ENCODE results near the gene TENM3.

TENM3 gene

DNA sequence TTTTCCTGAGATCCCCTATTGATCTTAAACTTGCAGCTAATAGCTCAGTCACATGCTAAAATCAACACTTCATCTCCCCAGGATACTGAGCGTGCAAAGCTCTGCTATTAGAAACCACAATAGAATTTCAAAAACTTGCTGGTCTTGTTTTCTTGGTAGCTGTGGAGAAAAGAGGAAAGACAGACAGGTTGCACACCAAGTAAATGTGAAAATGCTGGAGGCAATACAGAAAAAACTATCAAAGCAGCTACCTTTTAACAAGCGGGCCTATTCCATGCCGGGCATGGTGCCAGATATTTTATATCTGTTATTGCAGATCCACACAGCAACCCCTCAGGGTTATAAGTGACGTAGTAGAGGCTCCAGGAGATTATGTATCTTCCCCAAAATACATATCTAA, 502.0 kb downstream of the TENM3 start:
- no peak for DNase-seq (ENCODE audit: low spot score)

DNA sequence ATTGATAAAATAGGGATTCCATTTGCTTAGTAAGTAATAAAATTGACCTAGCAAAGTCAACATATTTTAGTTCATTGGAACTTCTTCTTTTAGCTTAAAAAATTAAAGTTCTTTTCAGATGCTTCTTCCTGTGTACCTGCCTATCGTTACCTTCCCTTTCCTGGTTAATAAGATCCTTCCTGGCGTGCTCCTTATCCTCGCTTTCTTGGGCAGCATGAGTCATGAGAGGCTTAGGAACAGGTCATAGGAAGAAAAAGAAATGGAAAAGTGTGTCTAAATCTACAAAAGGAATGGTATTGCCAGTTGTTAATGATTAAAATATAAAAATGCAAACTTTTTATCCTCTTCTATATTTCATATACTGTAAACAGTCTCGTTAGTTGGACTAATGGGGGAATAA, 503.7 kb downstream of the TENM3 start:
- DNase-seq (ENCODE audit: low spot score), result no peak

DNA sequence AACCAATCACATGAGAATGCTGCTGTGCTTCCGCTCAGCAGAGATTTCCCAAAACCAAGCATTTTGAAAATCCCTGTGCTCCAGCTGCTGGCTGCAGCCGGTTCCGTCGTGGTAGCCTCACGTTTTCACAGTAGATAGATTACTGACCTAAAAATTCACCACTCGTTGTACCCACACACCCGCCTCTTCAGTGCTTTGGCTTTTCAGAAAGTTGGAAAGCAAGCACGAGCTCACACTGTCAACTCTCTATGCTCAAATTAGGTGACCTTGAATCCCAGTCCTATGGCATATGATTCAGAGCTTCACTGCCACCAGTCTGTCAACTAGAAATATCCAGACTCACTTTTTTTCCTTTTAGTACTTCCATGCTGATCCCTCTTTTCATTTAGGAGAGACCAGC, 505.1 kb downstream of the TENM3 start:
- no peak for DNase-seq (ENCODE audit: low spot score)

DNA sequence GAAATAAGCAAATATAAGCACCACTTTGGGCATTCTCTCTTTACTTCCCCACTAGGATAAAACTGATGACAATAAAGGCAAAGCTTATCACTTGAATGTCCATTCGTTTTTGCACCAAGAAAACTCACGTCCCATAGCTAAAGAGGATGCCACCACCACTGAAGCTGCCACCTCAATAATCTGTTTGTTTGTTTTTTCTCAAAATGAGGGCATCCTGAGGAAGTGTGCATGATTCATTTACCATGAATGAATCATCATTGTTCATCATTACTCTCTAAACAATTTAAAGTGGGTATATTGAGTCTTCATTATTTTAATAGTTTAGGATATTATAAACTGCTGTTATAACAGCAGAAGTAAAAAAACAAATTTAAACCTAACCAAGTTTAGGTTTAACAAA, 505.7 kb downstream of the TENM3 start:
- no peak for DNase-seq (ENCODE audit: low spot score)

DNA sequence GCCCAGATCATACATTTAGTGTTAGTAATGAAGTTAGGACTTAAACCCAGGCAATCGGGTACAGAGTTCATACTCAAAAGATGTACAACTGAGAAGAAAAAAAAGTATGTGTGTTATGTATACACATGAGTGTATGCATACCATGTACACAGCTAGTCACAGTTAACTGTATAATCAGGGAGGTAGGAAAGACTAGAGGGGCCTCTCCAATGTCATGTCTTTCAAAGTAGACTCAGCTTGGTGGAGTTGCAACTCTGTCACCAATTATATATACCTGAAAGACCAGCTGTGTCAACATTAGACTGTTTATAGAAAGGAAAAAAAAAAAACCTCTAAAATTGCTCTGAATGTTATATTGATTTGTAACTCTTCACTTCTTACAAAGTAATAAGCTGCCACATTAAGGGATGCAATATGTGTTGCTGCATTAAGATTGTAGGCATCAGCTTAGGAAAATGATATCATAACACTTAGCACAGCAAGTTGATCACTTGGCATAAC, 506.5 kb downstream of the TENM3 start:
- DNase-seq (ENCODE audit: low spot score), result no peak

DNA sequence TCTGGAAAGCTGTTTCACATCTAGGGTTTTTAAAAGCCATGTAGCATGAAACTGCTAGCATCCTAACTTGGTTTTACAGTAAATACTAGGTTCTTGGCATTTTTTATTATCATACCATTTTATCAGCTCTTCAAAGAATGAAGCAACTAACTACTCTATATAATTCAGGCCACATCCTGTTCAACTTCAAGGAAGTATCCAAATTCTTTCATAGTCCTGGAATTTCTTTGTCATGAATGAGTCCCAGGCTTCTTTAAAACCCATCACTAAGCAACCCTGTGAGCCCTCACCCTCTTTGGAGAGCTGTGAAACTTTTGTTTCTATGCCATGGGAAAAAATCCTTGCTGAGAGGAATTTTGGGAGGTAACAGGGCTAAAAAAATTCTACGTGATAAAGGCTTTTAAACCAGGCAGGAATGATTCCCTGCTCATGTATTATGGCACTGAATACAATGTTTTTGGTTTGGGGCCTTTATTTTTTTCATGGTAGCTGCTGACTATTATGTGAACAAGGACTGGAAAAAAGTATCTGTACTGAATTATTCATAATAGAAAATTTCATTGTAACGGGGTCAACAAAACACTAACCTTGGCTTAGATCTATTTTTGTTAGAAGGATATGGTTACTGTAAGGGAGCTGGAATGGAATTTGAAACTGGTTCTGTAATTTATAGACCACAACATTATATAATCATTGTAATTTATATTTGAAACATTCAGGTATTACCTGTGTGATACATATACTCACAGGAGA, 509.1 kb downstream of the TENM3 start:
- DNase-seq (ENCODE audit: low spot score), result no peak

DNA sequence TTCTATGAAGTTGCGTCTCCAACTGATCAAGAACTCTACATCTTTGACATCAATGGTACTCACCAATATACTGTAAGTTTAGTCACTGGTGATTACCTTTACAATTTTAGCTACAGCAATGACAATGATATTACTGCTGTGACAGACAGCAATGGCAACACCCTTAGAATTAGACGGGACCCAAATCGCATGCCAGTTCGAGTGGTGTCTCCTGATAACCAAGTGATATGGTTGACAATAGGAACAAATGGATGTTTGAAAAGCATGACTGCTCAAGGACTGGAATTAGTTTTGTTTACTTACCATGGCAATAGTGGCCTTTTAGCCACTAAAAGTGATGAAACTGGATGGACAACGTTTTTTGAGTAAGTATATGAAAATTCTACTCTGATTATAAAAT, 511.7 kb downstream of the TENM3 start:
- DNase-seq (ENCODE audit: low spot score), result no peak

DNA sequence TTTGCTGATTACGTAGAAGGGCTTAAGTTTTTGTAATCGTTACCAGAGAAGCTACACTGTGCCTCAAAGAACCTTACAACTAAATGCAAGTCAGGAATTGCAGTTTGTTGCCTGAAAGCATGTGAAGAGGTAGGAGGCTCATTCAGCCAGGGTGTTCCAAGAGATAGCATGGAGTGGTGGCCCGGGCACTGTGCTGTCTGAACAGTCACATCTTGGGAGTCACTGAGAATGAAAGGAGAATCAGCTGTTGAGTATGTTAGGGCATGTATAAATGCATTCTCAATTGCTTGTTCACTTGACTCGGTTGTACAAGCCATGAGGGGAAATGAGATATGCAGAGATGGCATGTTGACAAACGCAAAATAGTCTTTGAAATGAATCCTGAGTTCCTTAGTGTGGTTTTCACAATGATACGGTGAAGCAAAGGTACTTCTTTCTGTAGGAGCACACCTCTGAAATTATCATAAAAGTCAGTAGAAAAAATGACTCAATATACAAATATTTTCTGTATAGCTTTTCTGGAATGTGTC, 513.0 kb downstream of the TENM3 start:
- no peak for DNase-seq (ENCODE audit: low spot score)

DNA sequence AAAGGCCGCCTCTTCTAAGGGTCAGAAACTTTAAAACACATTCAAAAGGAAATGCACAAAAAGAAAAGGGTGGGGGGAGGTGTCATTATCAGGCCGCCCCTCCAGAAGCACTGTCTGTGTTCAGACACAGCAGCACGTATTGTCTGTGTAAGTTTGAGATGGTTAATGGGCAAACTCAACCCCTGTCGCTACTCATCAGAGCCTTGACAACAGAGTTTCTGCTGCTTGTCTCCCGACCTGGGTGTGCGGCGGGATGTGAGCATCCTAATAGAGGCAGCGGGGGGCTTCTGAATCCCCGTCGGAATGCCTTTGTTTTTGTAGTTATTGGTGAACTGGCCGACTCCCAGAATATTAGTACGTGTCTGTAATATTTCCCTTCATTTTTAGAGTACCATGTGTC, 515.1 kb downstream of the TENM3 start:
- DNase-seq (ENCODE audit: low spot score), result no peak

DNA sequence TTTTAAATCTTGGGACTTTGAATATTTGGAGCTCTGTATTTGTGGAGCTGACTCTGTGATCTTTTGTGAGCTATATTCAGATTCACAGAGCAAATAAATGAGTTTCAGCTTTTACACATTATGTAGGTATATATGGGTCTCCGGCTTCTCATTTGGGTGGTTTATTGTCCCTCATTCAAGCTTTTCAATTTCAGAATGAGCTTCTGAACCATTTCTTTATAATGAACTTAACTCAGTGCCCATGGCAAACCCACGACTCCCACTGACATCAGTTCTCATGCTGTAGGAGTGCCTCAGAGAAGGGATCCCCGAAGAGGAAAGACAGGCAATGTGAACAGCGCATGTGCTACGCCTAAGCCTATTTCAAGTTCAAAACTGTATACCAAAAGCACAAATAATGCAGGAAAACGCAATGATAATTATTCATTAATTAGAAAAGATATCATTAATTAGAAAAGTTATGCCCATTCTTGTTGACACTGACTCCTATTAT, 517.4 kb downstream of the TENM3 start:
- no peak for DNase-seq (ENCODE audit: low spot score)

DNA sequence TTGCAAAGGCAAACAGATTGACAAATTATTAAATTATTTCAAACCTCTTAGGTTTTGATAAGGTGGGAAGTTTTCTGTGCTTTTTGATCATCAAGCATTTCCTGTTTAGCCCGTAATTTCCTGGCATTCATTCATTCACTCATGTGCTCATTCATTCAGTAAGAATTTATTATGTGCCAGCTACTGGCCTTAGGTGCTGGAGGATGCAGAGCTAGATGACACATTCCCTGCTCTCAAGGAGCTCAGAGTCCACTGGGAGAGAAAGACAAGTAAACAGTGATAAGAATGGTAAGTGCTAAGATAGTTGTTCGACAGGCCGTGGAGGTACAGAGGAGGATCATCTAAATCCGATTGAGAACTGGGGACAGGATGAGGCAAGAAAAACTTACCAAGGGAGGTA, 520.9 kb downstream of the TENM3 start:
- DNase-seq (ENCODE audit: low spot score), result no peak

DNA sequence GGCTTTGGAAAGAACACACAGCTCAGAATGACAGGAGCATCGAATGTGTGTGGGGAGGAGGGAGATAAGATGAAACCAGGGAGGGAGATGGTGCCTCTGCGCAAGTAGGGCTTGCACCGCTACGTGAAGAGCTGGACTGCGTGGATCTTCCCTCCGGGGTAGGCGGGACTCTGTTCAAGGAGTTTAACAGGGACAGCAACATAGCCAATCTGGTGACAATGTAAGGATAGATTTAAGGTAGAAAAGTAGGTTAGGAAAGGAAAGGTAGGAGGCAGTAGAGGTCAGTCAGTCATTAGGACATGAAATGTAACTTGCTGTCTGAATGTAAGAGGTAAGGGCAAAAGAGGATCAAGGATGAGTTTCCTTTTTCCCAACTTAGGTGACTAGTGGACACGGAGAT, 521.4 kb downstream of the TENM3 start:
- DNase-seq (ENCODE audit: low spot score), result no peak

DNA sequence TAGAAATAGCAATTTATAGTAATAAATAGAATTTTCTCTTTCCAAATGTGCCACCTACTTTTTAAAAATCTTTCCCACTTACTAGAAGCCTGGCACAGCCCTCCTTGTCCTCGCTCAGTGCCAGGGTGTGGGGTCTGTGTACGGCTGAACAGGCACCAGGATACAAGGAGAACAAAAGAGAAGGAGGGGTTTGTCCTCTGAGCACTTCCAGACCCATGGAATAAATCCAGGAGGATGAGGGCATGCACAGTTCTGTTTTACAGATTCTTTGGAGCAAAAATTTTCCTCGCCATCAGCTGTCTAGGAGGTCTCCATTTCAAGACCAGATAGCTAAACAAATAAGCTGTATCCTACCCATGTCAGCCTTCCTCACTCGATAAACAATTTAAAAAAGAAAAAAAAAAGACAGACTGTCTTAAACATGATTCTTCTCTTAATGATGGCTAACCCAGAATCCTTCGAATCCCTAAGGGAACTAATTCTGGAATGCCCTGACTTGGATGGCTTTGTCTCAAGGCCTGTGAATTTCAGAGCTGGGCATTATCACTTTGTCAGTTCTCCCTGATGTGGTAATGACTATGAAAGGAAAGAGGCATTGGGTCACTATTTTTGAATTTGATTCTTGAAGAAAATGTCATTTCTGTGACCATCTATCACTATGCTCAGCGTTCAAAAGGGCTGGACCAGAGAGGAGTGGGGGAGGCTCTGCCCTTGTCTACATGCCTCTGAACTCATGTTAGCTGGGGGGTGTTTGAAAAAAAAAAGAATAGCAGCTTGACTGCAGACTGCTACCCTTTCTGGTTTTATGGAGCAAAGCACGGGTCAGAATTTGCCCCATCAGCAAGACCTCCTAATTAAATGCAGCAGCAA, 523.0 kb downstream of the TENM3 start:
- DNase-seq (ENCODE audit: low spot score), result no peak

DNA sequence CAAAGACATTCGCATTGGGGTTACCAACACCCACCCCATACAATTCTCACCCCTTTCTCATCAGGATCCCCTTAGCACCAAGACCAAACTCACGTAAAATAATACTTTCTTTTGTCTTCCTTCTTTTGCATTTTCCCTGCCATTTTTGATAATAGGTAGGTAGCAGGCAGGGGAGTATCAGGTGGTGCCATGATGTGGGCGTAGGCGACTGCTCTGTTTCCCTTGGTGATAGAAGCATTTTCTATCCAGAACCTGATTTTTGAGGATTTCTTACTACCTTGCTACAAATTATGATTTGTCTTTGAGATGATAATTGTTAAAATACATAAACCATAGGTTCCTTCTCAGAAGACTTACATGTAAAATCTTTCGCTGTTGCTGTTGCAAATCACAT, 523.7 kb downstream of the TENM3 start:
- DNase-seq (ENCODE audit: low spot score), result no peak

DNA sequence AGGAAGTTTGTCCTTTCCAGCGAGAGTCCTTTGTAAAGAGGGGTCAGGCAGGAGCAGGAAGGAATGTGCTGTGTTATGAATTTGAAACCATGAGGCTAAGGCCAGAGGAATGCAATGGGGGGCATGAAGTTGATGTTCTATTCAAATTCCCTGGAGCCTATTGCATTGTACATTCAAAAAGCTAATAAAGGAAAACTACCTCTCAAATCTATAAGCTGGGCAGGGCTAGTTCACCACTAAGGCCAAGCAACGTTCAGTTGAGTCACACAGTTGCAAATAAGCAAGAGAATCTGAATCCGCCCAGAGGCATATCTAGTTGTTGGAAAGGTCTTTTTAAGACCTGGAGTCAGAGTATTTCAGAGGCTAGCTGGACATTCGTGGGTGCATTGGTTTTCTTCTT, 525.6 kb downstream of the TENM3 start:
- no peak for DNase-seq (ENCODE audit: low spot score)

DNA sequence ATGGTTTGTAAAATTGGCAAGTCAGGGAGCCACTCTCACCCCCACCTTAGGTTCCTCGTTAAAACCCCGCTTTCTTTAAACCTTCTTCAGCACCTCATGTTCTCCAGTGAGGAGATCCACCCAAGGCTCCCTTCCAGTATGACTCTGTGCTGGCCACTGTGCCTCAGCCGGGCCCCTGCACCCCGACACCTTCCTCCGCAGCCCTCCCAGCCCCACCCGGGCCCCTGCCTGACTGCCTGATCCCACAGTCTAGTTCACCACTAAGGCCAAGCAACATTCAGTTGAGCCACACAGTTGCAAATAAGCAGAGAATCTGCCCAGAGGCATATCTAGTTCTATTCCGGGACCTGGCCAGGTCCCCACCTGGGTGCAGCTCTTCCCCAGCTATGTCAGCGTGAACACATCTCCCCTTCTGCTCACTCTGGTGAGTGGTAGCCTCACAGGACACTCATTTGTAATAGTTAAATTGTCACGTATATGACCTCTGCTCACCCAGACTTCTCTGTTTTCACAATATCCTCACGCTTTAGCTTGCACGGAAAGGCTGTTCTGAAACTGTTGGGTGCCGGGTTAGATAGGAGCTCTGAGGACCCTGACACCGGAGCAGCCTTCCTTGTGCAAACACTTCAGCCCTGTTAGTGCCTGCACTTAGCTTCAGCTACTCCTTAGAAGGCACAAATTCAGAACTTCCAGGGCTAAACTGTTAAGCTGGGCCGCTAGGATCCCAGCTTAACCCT, 527.2 kb downstream of the TENM3 start:
- DNase-seq (ENCODE audit: low spot score), result no peak

DNA sequence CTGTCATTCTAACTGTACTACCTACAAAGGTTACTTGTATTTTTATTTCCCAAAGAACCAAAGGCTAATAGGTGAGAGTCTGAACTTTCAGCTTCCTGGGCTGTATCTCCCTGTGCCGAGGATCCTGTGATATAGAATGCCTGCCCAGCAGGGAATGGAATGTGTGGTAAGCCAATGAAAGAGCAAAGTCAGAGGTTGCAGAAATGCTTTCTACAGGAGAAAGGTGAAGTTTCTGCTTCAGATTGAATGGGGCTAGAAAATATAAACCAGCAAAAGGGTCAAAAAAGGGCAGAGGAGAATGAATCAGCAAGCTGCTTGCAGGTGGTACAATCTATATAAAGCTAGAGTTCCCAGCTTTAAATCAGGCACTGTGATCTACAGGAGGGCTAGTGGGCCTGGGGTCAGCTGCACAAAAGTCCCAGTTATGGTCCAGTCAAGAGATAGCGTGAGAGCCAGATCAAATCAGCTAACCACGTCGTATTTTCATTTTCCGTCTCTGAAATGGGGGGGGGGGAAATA, 527.9 kb downstream of the TENM3 start:
- no peak for DNase-seq (ENCODE audit: low spot score)

DNA sequence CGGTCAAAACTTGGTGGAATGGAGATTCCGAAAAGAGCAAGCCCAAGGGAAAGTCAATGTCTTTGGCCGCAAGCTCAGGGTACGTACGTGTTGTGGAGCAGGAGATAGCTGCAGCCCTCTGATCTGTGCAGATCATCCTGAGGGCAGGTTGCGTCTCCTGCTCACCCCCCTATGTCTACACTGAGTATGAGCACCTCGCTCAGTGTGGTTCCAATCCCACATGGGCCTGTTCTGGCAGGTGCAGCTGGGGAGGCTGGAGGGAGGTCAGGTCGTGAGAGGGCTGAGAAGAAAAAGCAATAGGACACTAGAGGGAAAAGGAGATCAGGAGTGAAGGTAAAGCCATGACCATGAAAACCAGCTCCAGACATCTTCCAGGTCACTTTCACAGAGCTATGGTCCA, 531.9 kb downstream of the TENM3 start:
- DNase-seq (ENCODE audit: low spot score), result no peak

DNA sequence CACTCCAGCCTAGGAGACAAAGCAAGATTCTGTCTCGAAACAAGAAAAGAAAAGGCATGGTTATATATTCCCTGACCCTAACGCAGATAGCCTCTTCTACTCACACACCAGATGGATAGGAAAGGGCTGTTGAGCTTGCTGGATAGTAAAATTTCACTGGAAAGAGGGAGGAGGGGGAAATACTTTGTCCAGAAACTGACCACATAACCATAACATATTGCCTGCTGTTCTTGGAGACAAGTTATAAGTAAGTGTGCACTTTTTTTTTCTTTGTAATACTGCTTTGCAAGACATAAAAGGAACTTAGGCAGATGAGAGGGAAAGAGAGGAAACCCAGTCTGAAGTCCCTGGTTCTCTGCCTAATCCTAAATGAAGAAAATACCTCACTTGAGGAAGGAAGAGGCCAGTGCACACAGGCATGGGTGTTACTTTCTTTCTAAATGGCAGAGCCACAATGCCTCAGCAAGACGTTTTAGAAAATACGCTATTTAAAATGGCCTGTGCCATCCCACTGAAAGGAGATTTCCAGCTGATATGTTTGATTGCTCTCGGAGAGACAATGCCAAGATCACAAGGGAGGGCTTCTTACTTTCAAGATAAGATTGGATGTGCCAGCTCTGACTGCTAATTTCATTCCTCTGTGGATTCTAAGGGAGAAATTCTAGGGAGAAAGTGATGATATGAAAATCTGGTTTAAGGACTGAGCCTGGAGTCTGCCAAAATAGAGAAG, 533.3 kb downstream of the TENM3 start:
- no peak for DNase-seq (ENCODE audit: low spot score)

DNA sequence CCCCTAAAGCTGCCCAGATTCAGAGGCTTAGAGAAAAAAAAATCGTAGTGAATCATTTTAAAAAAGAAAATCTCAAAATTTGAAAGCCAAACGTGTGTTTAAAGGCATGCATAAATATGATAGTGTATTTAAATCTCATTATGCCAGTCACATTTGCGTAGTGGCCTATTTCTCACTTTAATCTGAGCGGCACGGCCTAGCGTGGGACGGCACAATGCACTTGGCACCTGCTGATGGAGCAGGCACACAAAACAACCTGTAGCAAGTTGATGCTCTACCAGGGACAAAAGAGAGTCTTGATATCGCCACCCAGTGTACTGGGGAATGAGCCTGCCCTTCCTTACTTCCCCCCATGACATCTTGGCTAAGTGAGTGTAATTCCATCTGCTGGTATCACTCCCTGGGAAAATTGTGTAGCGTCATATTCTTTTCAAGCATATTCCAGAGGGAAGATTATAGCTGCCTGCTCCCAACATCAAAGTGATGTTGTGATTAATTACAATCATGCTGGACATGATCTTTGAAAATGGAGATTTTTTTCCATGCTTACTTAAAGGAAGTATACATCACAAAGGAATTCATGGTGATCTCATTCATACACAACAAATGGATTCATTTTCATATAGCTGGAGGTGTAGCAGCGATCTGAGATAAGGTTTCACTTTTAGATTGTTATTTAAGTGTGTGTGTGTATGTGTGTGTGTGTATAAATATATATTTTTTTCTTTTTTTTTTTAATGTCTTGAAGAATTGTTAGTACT, 535.2 kb downstream of the TENM3 start:
- DNase-seq (ENCODE audit: low spot score), result no peak

DNA sequence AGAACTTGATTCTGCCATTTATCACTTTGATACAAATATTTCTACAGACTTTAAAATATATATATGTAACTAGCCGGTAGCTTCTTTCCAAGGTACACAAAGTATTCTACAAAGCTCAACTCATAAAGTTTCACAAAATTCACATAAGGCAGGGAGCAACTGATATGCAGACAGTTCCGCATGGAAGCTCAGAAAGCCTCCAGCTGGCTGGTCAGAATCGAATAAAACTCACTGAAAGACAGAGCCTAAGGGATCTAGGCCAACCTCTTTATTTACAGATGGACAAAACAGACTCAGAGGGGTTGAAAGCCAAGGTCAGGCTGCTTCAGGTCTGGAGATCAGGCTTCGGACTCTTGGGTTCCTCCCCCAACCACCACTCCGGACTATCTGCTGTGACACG, 543.8 kb downstream of the TENM3 start:
- no peak for DNase-seq (ENCODE audit: low spot score)
